Measurements from ENCODE around the gene KRT1.

Gene KRT1

GRCh38 chr12:52659395-52659794 is 20.8 kb downstream of the KRT1 start:
- DNase-seq, result no peak

GRCh38 chr12:52658196-52658595 is 22.0 kb downstream of the KRT1 start:
- no peak for DNase-seq

GRCh38 chr12:52657250-52657902 is 22.8 kb downstream of the KRT1 start:
- no peak for DNase-seq

- DNase-seq, result no peak
Measured at GRCh38 chr12:52656616-52657015, 23.6 kb downstream of the KRT1 start.

- DNase-seq, result no peak
Measured at GRCh38 chr12:52655720-52656124, 24.5 kb downstream of the KRT1 start.

- no peak for DNase-seq
Measured at GRCh38 chr12:52655251-52655650, 25.0 kb downstream of the KRT1 start.

- no peak for DNase-seq
Measured at GRCh38 chr12:52651726-52652261, 28.4 kb downstream of the KRT1 start, which contains the start of gene KRT2. TSS of gene KRT2 (minus strand) at chr12:52652211. CDS start at chr12:52652142, 69 bp downstream.

- DNase-seq, result no peak
Measured at GRCh38 chr12:52650520-52651081, 29.6 kb downstream of the KRT1 start.

GRCh38 chr12:52649066-52649465 is 31.1 kb downstream of the KRT1 start:
- no peak for DNase-seq

- no peak for DNase-seq
Measured at GRCh38 chr12:52648012-52648550, 32.1 kb downstream of the KRT1 start.

- DNase-seq, result no peak
Measured at GRCh38 chr12:52647601-52648000, 32.6 kb downstream of the KRT1 start.

- no peak for DNase-seq
Measured at GRCh38 chr12:52646613-52647012, 33.6 kb downstream of the KRT1 start.

- DNase-seq, result no peak
Measured at GRCh38 chr12:52645982-52646381, 34.2 kb downstream of the KRT1 start.

- DNase-seq, result no peak
Measured at GRCh38 chr12:52645120-52645761, 35.0 kb downstream of the KRT1 start.

- no peak for DNase-seq
Measured at GRCh38 chr12:52644078-52644415, 36.2 kb downstream of the KRT1 start.

- DNase-seq, result no peak
Measured at GRCh38 chr12:52643233-52644077, 36.8 kb downstream of the KRT1 start.

GRCh38 chr12:52641468-52641867 is 38.7 kb downstream of the KRT1 start:
- no peak for DNase-seq

- DNase-seq, result no peak
Measured at GRCh38 chr12:52637299-52637698, 42.9 kb downstream of the KRT1 start.

GRCh38 chr12:52636592-52637258 is 43.5 kb downstream of the KRT1 start:
- no peak for DNase-seq

- DNase-seq, result no peak
Measured at GRCh38 chr12:52636189-52636588, 44.0 kb downstream of the KRT1 start.

GRCh38 chr12:52634266-52635056 is 45.7 kb downstream of the KRT1 start:
- DNase-seq, result no peak

- DNase-seq, result no peak
Measured at GRCh38 chr12:52633383-52633782, 46.8 kb downstream of the KRT1 start.

Measured in stimulated activated CD4-positive, alpha-beta T cell treated with anti-CD3 and anti-CD28 coated beads, Interleukin-12 subunit alpha, Interleukin-12 subunit beta, amount 100 ng/mL, for 4 hours (primary cell).